GM12874 (cell line): ENCODE measurements around the gene PCNX2.

Experiments
- TF ChIP-seq, protein P1 (sequence below): IDR thresholded peaks from 2 replicates; pipeline ENCODE4 v1.5.1; 2011; ENCODE audit warnings: low read depth, mild to moderate bottlenecking, control low read depth, low read length, moderate library complexity; ENCODE audit not compliant: insufficient read depth

PCNX2 gene

DNA sequence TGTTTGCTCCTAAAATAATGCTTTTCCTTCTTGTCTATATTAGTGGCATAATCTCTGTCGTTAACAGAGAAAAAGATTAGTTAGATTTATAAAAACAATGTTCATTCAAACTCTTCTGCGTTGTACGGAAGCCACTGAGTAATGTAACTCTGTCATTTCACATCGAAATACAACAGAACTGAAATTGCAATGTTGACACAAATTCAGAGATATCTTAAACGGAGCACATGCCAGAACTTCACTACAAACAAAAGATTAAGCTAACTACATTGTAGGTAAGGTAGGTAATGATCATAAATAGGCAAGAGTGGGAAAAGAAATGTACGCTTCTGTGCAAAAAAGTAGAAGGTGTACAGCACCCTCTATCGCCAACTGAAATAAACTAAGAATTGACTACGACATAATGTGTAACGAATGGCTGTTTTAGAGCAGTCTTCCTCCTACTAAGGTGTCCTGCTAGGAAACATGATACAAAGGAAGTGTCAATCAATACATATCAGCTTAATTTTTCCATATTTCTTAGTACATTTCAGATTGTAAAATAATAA is 56.6 kb downstream of the PCNX2 start:
- TF ChIP-seq, protein P1, sequence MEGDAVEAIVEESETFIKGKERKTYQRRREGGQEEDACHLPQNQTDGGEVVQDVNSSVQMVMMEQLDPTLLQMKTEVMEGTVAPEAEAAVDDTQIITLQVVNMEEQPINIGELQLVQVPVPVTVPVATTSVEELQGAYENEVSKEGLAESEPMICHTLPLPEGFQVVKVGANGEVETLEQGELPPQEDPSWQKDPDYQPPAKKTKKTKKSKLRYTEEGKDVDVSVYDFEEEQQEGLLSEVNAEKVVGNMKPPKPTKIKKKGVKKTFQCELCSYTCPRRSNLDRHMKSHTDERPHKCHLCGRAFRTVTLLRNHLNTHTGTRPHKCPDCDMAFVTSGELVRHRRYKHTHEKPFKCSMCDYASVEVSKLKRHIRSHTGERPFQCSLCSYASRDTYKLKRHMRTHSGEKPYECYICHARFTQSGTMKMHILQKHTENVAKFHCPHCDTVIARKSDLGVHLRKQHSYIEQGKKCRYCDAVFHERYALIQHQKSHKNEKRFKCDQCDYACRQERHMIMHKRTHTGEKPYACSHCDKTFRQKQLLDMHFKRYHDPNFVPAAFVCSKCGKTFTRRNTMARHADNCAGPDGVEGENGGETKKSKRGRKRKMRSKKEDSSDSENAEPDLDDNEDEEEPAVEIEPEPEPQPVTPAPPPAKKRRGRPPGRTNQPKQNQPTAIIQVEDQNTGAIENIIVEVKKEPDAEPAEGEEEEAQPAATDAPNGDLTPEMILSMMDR: no peak

DNA sequence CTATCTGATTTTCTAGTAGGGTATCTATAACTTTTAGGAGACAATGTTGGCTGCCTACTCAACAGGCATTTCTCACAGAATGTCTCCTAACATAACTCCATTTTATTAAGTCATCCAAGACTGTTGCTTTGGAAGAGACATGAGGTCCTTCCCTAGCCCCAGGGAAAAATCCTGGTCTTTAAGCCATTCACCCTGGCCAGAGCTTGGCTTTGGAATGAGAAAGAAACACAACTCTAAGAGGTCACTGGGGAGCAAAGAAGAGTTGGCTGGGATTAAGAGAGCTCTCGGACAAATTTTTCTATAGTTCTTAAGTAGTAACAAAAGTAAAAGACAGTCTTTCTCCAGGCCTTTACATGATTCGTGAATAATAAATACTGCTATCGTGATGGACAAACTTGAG is 57.9 kb downstream of the PCNX2 start:
- TF ChIP-seq, protein P1: no peak

DNA sequence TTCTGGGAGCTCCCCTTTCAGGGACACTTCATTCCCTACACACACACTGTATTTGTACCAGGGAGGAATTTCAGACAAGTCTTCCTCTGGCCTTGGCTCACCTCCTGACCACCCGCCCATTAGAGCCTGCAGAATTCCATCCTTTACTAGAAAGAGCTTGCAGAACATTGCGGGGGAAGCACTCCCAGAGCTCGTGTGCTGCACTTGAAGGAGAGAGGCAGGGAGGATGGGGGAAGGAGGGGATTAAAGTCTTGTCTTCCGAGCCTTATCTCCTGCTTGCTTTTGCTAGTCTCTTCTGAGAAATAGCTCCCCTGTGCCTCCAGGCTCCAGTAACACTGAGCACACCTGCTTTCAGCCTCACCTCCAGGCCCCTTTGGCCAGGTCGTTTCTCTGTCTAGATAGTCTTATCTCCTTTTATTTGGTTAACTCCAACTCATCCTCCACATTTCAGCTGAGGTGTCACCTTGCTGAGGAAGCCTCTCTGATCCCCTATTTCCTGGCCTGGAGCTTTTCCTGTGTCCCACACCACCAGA is 62.0 kb downstream of the PCNX2 start:
- TF ChIP-seq, protein P1: no peak

DNA sequence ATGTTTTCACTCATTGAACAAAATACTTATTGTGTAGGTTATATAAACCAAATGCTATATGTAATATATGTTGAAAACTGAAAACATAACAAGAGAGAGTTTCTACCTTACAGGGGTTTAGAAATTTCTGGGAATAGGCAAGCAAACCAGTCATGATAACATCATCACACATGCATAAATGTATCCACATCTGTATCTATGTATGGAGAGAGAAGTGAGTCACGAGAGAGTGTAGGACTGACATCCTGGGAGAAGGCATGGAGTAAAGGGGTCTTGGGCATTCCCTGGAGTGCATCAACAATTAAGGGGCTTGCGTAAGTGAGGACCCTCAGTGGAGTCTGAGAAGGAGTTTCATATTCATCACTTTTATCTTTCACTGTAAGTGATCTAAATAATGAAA is 65.5 kb downstream of the PCNX2 start:
- TF ChIP-seq, protein P1: no peak

DNA sequence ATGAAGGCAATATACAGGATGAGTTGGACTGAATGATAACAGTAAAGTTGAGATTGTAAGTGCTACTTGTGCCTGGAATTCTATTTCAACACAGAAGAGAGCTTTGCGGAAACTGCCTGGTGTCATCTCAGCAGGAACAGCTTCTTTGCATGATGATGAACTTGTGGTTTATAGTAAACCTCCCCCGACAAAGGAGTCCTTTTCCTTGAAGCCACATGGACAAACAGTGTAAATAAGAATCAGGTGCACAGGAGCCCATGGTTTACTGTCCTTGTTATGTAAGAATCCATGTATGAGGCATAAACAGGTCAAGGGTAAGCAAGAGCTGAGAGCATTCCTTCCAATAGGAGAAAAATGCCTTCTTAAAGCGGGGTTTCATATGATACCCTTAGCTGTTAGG is 66.2 kb downstream of the PCNX2 start:
- TF ChIP-seq, protein P1: no peak

DNA sequence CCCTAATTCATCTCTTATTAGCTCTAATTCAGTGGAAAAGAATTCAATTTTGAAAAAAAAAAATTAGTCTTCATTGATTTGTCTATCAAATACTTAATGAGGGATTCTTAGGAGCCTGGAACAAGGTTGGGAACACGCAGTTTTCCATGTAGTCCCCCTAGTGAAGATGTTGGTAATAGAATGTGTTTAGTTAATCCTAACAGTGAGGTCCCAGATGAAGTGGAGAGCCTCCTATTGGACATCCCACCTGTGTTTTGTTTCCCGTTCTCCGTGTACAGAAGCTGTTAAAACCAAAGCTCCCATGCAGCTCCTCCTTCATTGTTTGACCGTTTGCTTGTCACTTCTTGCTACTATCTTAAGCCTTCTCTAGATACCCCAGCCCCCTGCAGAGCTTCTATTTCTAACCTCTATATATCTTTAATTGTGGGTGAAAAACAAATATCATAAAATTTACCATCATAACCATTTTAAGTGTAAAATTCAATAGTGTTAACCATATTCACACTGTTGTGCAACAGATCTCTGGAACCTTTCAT is 67.5 kb downstream of the PCNX2 start:
- TF ChIP-seq, protein P1: no peak

DNA sequence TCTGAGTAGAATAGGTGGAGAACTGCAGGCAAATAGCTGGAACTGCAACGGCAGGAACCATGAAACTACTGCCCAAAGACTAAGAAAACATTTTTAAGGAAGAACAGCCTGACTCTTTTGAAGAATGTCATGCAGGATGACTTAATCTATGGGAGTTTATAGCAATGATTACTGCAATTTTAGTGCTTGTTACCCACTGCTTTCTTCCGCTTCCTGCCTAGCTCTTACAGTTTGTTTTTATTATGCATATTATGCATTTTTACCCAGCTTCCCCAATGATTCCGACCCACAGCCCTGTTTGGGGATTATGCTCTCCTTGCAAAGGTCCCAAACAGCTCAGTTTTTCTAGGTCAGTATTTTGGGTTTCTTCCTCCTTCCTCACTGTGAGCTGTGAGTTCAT is 71.2 kb downstream of the PCNX2 start:
- TF ChIP-seq, protein P1: no peak
